Lung (tissue), 12 donors: ENCODE measurements around the gene SYNPO2L. TPM values are rescaled to one million over a fixed set of nuclear protein-coding genes. Genes with fewer than 3 reads are reported as not detected.
"Not testable (repeated sequence)": the region's sequence is repeated elsewhere in the genome, so short reads cannot be mapped to it uniquely, and the experiment has no call there.

Experiments used
- ATAC-seq: fragments of 200-7000 bp; cut with Tn5 transposase; one replicate; pipeline ENCODE4 v1.9.1; 2020; ENCODE audit warnings: moderate number of reproducible peaks; ENCODE audit not compliant: insufficient read depth, low FRiP score
- DNase-seq, 3 donors: peaks; one replicate each; pipeline ENCODE4 v3.0.0-alpha.2; 2013 to 2017
- H3K27ac ChIP-seq, 2 donors: one replicate each; pipeline ENCODE4 v1.5.1; 2013; ENCODE audit warnings: mild to moderate bottlenecking in 2 of 2, moderate library complexity in 2 of 2, control low read depth in 1 of 2, inconsistent platforms in 1 of 2, low read depth in 1 of 2, low read length in 1 of 2
- H3K27me3 ChIP-seq, 3 donors: one replicate each; pipeline ENCODE4 v1.5.1; 2013; ENCODE audit warnings: low read length in 2 of 3; ENCODE audit not compliant: control insufficient read depth in 3 of 3, insufficient read depth in 3 of 3
- H3K36me3 ChIP-seq, 4 donors: one replicate each; pipeline ENCODE4 v1.5.1; 2013; ENCODE audit warnings: low read length in 4 of 4, mild to moderate bottlenecking in 1 of 4, moderate library complexity in 1 of 4; ENCODE audit not compliant: control insufficient read depth in 4 of 4, insufficient read depth in 4 of 4
- H3K4me1 ChIP-seq, 5 donors: one replicate each; pipeline ENCODE4 v1.5.1; 2013; ENCODE audit warnings: low read length in 5 of 5, mild to moderate bottlenecking in 2 of 5, moderate library complexity in 1 of 5; ENCODE audit not compliant: control insufficient read depth in 5 of 5, insufficient read depth in 5 of 5
- H3K4me3 ChIP-seq: one replicate; pipeline ENCODE4 v1.5.1; 2013; ENCODE audit warnings: mild to moderate bottlenecking, control low read depth, moderate library complexity
- H3K9ac ChIP-seq, 2 donors: one replicate each; pipeline ENCODE4 v1.5.1; 2013; ENCODE audit warnings: low read length in 2 of 2, control low read depth in 1 of 2; ENCODE audit not compliant: insufficient read depth in 1 of 2
- H3K9me3 ChIP-seq, 4 donors: one replicate each; pipeline ENCODE4 v1.5.1; 2013; ENCODE audit warnings: low read length in 3 of 4, mild to moderate bottlenecking in 1 of 4, moderate library complexity in 1 of 4; ENCODE audit not compliant: control insufficient read depth in 4 of 4, insufficient read depth in 3 of 4
- CTCF ChIP-seq: IDR thresholded peaks from 2 replicates; pipeline ENCODE4 v1.5.1; 2012; ENCODE audit warnings: mild to moderate bottlenecking; ENCODE audit errors: control extremely low read depth, extremely low read depth
- WGBS, 2 donors: extraction: QIAGEN DNeasy Blood & Tissue Kit; methylation state at CpG; one replicate each; pipeline ENCODE4 v1.1.7; 2013; 5-methylcytosine and 5-hydroxymethylcytosine counted together
- polyA plus RNA-seq, 2 donors: library from polyadenylated mRNA; stranded (reverse); fragments of 200-250 nt; gene quantifications; one replicate each; pipeline ENCODE4 v1.2.1, GENCODE V29; 2013
- total RNA-seq, 2 donors: library from RNA; depleted of rRNA in 1 of 2; stranded (reverse); fragments of >200 nt in 1 of 2; gene quantifications; one replicate each; pipeline ENCODE4 v1.2.1, GENCODE V29; 2014 to 2021
- donor health status: control.
- donor health status: control.
- donor health status: Bipolar disorder and iron deficiency.
- donor health status: healthy.
- donor health status: DM: yes; HTN: yes; CAD: no.

Gene SYNPO2L
- total and polyA plus RNA-seq, 4 donors, result 0.10 to 0.21 (median 0.12) TPM

DNA sequence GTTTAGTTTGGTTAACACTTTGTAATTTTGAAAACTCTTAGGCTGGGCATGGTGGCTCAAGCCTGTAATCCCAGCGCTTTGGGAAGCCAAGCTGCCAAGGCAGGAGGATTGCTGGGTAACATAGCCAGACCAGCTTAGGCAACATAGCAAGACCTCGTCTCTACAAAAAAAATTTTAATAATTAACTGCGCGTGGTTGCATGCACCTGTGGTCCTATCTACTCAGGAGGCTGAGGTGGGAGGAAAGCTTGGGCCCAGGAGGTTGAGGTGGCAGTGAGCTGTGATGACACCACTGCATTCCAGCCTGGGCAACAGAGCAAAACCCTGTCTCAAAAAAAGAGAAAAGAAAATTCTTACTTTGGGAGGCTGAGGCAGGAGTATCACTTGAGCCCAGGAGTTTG is 32.8 kb downstream of the SYNPO2L start:
- TF ChIP-seq CTCF, result no peak
- no peak for DNase-seq
- Histone ChIP-seq H3K36me3 (no peaks in the 10 kb centered on the region), H3K27ac (no peak overlapping the region), H3K4me3 (no peak overlapping the region), H3K27me3 (no peaks in the 10 kb centered on the region), H3K9me3 (no peaks in the 10 kb centered on the region), H3K9ac (no peak overlapping the region), H3K4me1 (peaks cover 0 to 6% (median 0%) of the 10 kb centered on the region in 5 donors)
- 91 to 92% methylated on average over 4 of the region's 4 CpGs for WGBS, 2 donors
- ATAC-seq, result no peak

DNA sequence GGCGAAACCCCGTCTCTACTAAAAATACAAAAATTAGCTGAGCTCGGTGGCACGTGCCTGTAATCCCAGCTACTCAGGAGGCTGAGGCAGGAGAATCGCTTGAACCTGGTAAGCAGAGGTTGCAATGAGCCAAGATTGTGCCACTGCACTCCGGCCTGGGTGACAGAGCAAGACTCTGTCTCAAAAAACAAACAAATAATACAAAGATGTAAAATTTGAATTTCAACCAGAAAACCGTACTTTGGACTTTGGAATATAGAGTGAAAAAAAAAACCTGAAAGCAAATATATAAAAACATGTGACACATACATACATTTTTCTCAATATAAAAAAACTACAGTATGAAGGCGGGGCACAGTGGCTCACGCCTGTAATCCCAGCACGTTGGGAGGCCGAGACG is 34.9 kb downstream of the SYNPO2L start:
- H3K9ac ChIP-seq, ATAC-seq, H3K9me3 ChIP-seq, H3K36me3 ChIP-seq, DNase-seq, H3K27ac ChIP-seq, H3K27me3 ChIP-seq, H3K4me3 ChIP-seq, H3K4me1 ChIP-seq: not testable (repeated sequence)
- 96 to 97% methylated on average over 12 of the region's 12 CpGs for WGBS, 2 donors

DNA sequence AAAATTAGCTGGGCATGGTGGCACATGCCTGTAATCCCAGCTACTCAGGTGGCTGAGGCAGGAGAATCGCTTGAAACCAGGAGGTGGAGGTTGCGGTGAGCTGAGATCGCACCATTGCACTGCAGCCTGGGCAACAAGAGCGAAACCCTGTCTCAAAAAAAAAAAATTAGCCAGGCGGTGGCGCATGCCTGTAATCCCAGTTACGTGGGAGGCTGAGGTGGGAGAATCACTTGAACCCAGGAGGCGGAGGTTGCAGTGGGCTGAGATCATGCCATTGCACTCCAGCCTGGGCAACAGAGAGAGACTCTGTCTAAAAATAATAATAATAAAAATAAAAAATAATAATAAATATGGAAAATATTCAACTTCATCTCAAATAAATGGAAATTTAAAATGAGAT is 38.7 kb downstream of the SYNPO2L start:
- not testable (repeated sequence) for H3K9ac ChIP-seq, DNase-seq, H3K4me1 ChIP-seq, ATAC-seq, H3K27ac ChIP-seq, H3K36me3 ChIP-seq, H3K4me3 ChIP-seq, H3K9me3 ChIP-seq, H3K27me3 ChIP-seq
- WGBS, 2 donors, result 99% methylated on average over 8 of the region's 8 CpGs

DNA sequence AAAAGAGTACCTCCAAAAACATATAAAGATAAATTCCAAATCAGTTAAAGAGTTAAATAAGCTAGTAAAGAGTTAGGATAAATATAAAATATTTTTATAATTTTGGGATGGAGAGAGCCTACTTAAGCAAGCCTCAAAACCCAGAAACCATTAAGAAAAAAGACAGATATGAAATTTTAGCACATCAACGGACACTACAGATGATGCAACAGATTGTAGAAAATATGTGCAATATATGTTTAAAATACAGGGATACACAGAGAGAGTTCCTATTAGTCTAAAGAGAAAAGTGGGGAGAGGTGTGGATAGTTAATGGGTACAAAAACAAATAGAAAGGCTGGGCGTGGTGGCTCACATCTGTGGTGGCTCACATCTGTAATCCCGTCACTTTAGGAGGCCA is 41.1 kb downstream of the SYNPO2L start:
- ATAC-seq (no peak), DNase-seq (no peak)
- Histone ChIP-seq H3K4me1 (no peaks in the 10 kb centered on the region), H3K9me3 (no peaks in the 10 kb centered on the region), H3K27me3 (no peaks in the 10 kb centered on the region), H3K4me3 (no peak overlapping the region), H3K27ac (no peak overlapping the region), H3K9ac (no peak overlapping the region), H3K36me3 (no peaks in the 10 kb centered on the region)
- 85 to 93% methylated on average over 3 of the region's 3 CpGs for WGBS, 2 donors
- TF ChIP-seq CTCF, result no peak

- no peaks in the 10 kb centered on the region for H3K36me3 ChIP-seq
- no peak overlapping the region for H3K9ac ChIP-seq
- no peak for TF ChIP-seq CTCF
- ATAC-seq (no peak), DNase-seq (no peak)
- no peaks in the 10 kb centered on the region for H3K27me3 ChIP-seq
- WGBS, 2 donors, result 86 to 90% methylated on average over 4 of the region's 4 CpGs
- no peaks in the 10 kb centered on the region for H3K9me3 ChIP-seq
- H3K4me3 ChIP-seq, result no peak overlapping the region
- H3K27ac ChIP-seq, result no peak overlapping the region
- H3K4me1 ChIP-seq, result no peaks in the 10 kb centered on the region
Measured at GRCh38 chr10:73609116-73609515, 46.7 kb downstream of the SYNPO2L start.
